ENCODE data around the gene UBQLN1.
A peak's percentile ranks its signal among the peaks of the same experiment; 100 is the strongest.

The UBQLN1 gene

DNA sequence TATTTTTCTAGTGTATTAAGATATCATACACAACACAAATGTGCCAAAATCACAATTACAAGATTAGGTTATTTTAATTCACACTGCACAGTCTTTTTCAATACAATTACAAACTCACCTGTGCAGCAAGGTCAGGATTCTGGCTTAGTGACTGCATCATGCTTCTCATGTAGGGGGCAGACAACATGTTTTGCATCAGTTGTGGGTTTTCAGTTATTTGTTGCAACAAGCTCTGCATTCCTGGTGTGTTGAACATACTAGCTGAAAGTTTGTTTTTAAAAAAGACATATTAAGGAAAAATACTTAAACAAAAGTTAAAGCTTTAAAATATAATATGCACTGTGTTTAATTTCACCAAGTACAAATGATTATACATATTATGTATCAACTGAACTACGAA lies 38.7 kb downstream of the UBQLN1 start:
- Histone ChIP-seq H3K27ac (no peak overlapping the region), H3K36me3 (peaks cover 63% of the 10 kb centered on the region)
- TF ChIP-seq, protein P1, sequence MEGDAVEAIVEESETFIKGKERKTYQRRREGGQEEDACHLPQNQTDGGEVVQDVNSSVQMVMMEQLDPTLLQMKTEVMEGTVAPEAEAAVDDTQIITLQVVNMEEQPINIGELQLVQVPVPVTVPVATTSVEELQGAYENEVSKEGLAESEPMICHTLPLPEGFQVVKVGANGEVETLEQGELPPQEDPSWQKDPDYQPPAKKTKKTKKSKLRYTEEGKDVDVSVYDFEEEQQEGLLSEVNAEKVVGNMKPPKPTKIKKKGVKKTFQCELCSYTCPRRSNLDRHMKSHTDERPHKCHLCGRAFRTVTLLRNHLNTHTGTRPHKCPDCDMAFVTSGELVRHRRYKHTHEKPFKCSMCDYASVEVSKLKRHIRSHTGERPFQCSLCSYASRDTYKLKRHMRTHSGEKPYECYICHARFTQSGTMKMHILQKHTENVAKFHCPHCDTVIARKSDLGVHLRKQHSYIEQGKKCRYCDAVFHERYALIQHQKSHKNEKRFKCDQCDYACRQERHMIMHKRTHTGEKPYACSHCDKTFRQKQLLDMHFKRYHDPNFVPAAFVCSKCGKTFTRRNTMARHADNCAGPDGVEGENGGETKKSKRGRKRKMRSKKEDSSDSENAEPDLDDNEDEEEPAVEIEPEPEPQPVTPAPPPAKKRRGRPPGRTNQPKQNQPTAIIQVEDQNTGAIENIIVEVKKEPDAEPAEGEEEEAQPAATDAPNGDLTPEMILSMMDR (IDR thresholded peaks at IDR 0.05) = no peak

GRCh38 chr9:83665580-83666200 lies 42.1 kb downstream of the UBQLN1 start:
- H3K36me3 ChIP-seq = peaks cover 76% of the 10 kb centered on the region

More for the DNA sequence above, 38.7 kb downstream of the UBQLN1 start:
- Histone ChIP-seq H3K27me3 (no peaks in the 10 kb centered on the region), H3K9me3 (no peaks in the 10 kb centered on the region), H3K4me1 (ENCODE audit: control insufficient read depth in 1 of 2, insufficient read depth in 1 of 2, low read depth in 1 of 2, low read length in 1 of 2) (peaks cover 0 to 4% of the 10 kb centered on the region in 2 experiments), H3K4me3 (ENCODE audit: low read depth in 1 of 2, low read length in 1 of 2) (no peak overlapping the region)

DNA sequence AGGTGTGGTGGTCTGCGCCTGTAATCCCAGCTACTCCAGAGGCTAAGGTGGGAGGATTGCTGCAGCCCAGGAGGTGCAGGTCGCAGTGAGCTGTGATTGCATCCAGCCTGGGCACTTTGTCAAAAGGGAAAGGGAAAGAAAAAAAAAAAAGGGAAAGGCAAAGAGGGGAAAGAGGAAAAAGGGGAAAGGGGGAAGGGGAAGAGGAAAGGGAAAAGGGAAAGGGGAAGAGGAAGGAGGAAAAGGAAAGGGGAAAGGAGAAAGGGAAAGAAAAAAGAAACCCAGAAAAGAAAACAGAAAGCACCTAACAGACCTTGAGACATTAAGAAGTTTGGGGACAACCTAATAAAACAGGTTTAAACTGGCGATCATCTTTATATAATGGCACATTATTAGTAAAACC lies 44.8 kb downstream of the UBQLN1 start:
- Histone ChIP-seq H3K36me3 (peaks cover 85% of the 10 kb centered on the region), H3K9me3 (no peaks in the 10 kb centered on the region), H3K4me3 (ENCODE audit: low read depth in 1 of 2, low read length in 1 of 2) (no peak overlapping the region), H3K27ac (no peak overlapping the region), H3K4me1 (ENCODE audit: control insufficient read depth in 1 of 2, insufficient read depth in 1 of 2, low read depth in 1 of 2, low read length in 1 of 2) (peaks cover 0 to 4% of the 10 kb centered on the region in 2 experiments), H3K27me3 (no peaks in the 10 kb centered on the region)
- TF ChIP-seq, protein P1 (IDR thresholded peaks at IDR 0.05) = no peak

More at GRCh38 chr9:83665580-83666200, 42.1 kb downstream of the UBQLN1 start:
- Histone ChIP-seq H3K9me3 (no peaks in the 10 kb centered on the region), H3K27me3 (no peaks in the 10 kb centered on the region), H3K27ac (peak overlapping the region; percentile 46), H3K4me1 (ENCODE audit: control insufficient read depth in 1 of 2, insufficient read depth in 1 of 2, low read depth in 1 of 2, low read length in 1 of 2) (peaks cover 0 to 4% of the 10 kb centered on the region in 2 experiments), H3K4me3 (ENCODE audit: low read depth in 1 of 2, low read length in 1 of 2) (no peak overlapping the region)
- TF ChIP-seq, protein P1 (IDR thresholded peaks at IDR 0.05) = no peak

GRCh38 chr9:83656952-83657351 lies 50.8 kb downstream of the UBQLN1 start:
- TF ChIP-seq, protein P1 (IDR thresholded peaks at IDR 0.05) = no peak
- Histone ChIP-seq H3K9me3 (no peaks in the 10 kb centered on the region), H3K4me1 (ENCODE audit: control insufficient read depth in 1 of 2, insufficient read depth in 1 of 2, low read depth in 1 of 2, low read length in 1 of 2) (no peaks in the 10 kb centered on the region), H3K36me3 (peaks cover 72% of the 10 kb centered on the region), H3K27ac (no peak overlapping the region), H3K27me3 (no peaks in the 10 kb centered on the region), H3K4me3 (ENCODE audit: low read depth in 1 of 2, low read length in 1 of 2) (no peak overlapping the region)

- H3K9me3 ChIP-seq = no peaks in the 10 kb centered on the region
- H3K4me3 ChIP-seq (ENCODE audit: low read depth in 1 of 2, low read length in 1 of 2) = no peak overlapping the region
- no peaks in the 10 kb centered on the region for H3K4me1 ChIP-seq (ENCODE audit: control insufficient read depth in 1 of 2, insufficient read depth in 1 of 2, low read depth in 1 of 2, low read length in 1 of 2)
- TF ChIP-seq, protein P1 (IDR thresholded peaks at IDR 0.05) = no peak
- H3K27me3 ChIP-seq = no peaks in the 10 kb centered on the region
- H3K36me3 ChIP-seq = peaks cover 68% of the 10 kb centered on the region
- no peak overlapping the region for H3K27ac ChIP-seq
These were observed 51.6 kb downstream of the UBQLN1 start for GRCh38 chr9:83656032-83656680.

Data from neutrophil (primary cell).